Activated CD4-positive, alpha-beta T cell treated with anti-CD3 and anti-CD28 coated beads for 36 hours (primary cell): ENCODE data around the gene LCNL1. TPM values are rescaled to one million over a fixed set of nuclear protein-coding genes. Genes with fewer than 3 reads are reported as not detected.

Experiments used
- ATAC-seq: fragments of 200-7000 bp; cut with Tn5 transposase; one replicate; pipeline ENCODE4 v1.10.0; 2021; ENCODE audit warnings: mild to moderate bottlenecking, moderate library complexity
- CTCF ChIA-PET: fragments of 350-600 bp; sonication (Branson Sonifier 250); formaldehyde crosslinking; loops from one replicate; lab custom pipeline; 2021; ENCODE audit warnings: antibody characterized with exemption; lab: Charles Lee
- POLR2A ChIA-PET: fragments of 350-600 bp; sonication (Branson Sonifier 250); formaldehyde crosslinking; loops from one replicate; lab custom pipeline; 2021; ENCODE audit warnings: antibody characterized with exemption, inconsistent platforms; lab: Charles Lee
- DNase-seq: peaks from one replicate; pipeline ENCODE4 v3.0.0-alpha.2; 2020
- H3K27ac Mint-ChIP-seq: one replicate; pipeline ENCODE4 v1.8.0; 2021; ENCODE audit warnings: mixed read lengths
- H3K27me3 Mint-ChIP-seq: one replicate; pipeline ENCODE4 v1.8.0; 2021; ENCODE audit warnings: mixed read lengths
- H3K36me3 Mint-ChIP-seq: one replicate; pipeline ENCODE4 v1.8.0; 2021; ENCODE audit warnings: low read depth, mixed read lengths
- H3K4me1 Mint-ChIP-seq: one replicate; pipeline ENCODE4 v1.8.0; 2021; ENCODE audit warnings: mixed read lengths
- H3K4me3 Mint-ChIP-seq: one replicate; pipeline ENCODE4 v1.8.0; 2021; ENCODE audit warnings: mild to moderate bottlenecking, moderate library complexity, mixed read lengths
- H3K9me3 Mint-ChIP-seq: one replicate; pipeline ENCODE4 v1.8.0; 2021; ENCODE audit warnings: low read depth, mixed read lengths
- intact Hi-C, 2 experiments: fragments of 100-400 bp; cut with DNase I in 1 of 2; cut with micrococcal nuclease in 1 of 2; formaldehyde crosslinking; loops; one replicate each; pipeline versions ENCODE4 v1.14.2 to v1.15.1; 2022 to 2024; cut with DNase I, micrococcal nuclease
- total RNA-seq, 2 experiments: library from RNA; stranded (reverse); gene quantifications; one replicate each; pipeline ENCODE4 v1.2.3, GENCODE V29; 2021

Gene LCNL1
- total RNA-seq, 2 experiments from 2014 or later = not detected

- intact Hi-C loops = loop anchor here (1.0 to 5.0 kb wide), 8 partner anchors 30 to 539 kb away; partner anchors contain the start of genes TMEM141 (in 2 of the 2), FBXW5 (in 1 of the 2), PAXX (in 1 of the 2) and SEC16A (in 1 of the 2)
- CTCF ChIA-PET = interaction anchor here (0.6 to 1.7 kb wide), 3 partner anchors 9 to 180 kb away, joined by 4 to 5 read pairs (median 4); partner anchors contain the start of genes AJM1 and FUT7
- Mint-ChIP-seq H3K27ac (no peak overlapping the region), H3K36me3 (no peaks in the 10 kb centered on the region), H3K4me1 (peaks cover 6% of the 10 kb centered on the region), H3K9me3 (no peaks in the 10 kb centered on the region), H3K4me3 (no peak overlapping the region), H3K27me3 (no peaks in the 10 kb centered on the region)
- POLR2A ChIA-PET = no interaction called here
- ATAC-seq (no peak), DNase-seq (no peak)
Measured at GRCh38 chr9:137022662-137023008, 39.8 kb downstream of the LCNL1 start.

- intact Hi-C loops = loop anchor here in 1 of 2 experiments (5.0 kb wide), 1 partner anchor 231 kb away; the partner anchor contains the start of gene TMEM141
- H3K4me3 Mint-ChIP-seq = no peak overlapping the region
- no peak for ATAC-seq
- CTCF ChIA-PET = interaction anchor here (0.5 to 1.7 kb wide), 3 partner anchors 9 to 293 kb away, joined by 3 to 4 read pairs (median 3); partner anchors contain the start of genes FUT7 and PAXX
- H3K27me3 Mint-ChIP-seq = no peaks in the 10 kb centered on the region
- H3K36me3 Mint-ChIP-seq = no peaks in the 10 kb centered on the region
- POLR2A ChIA-PET = no interaction called here
- no peaks in the 10 kb centered on the region for H3K9me3 Mint-ChIP-seq
- H3K4me1 Mint-ChIP-seq = peaks cover 6% of the 10 kb centered on the region
- DNase-seq = no peak
- no peak overlapping the region for H3K27ac Mint-ChIP-seq
Measured at GRCh38 chr9:137023157-137023556, 40.4 kb downstream of the LCNL1 start.

GRCh38 chr9:137023583-137023991 is 40.8 kb downstream of the LCNL1 start:
- Mint-ChIP-seq H3K27ac (no peak overlapping the region), H3K4me1 (peaks cover 6% of the 10 kb centered on the region), H3K27me3 (no peaks in the 10 kb centered on the region), H3K9me3 (no peaks in the 10 kb centered on the region), H3K36me3 (no peaks in the 10 kb centered on the region), H3K4me3 (no peak overlapping the region)
- no peak for DNase-seq
- ATAC-seq = no peak
- intact Hi-C loops = loop anchor here in 1 of 2 experiments (5.0 kb wide), 1 partner anchor 231 kb away; the partner anchor contains the start of gene TMEM141
- POLR2A ChIA-PET = no interaction called here
- CTCF ChIA-PET = interaction anchor here (0.5 to 1.7 kb wide), 3 partner anchors 8 to 293 kb away, joined by 3 to 4 read pairs (median 3); partner anchors contain the start of genes FUT7 and PAXX

GRCh38 chr9:137025517-137025966 is 42.7 kb downstream of the LCNL1 start:
- intact Hi-C loops = loop anchor here in 1 of 2 experiments (5.0 kb wide), 1 partner anchor 42 kb away; no protein-coding TSS in a partner anchor
- ATAC-seq (no peak), DNase-seq (no peak)
- Mint-ChIP-seq H3K4me1 (peaks cover 23% of the 10 kb centered on the region), H3K27me3 (no peaks in the 10 kb centered on the region), H3K36me3 (no peaks in the 10 kb centered on the region), H3K27ac (no peak overlapping the region), H3K4me3 (no peak overlapping the region), H3K9me3 (no peaks in the 10 kb centered on the region)
- ChIA-PET POLR2A (no interaction called here), CTCF (interaction anchor here (2.4 to 2.5 kb wide), 2 partner anchors 10 to 21 kb away, joined by 9 to 10 read pairs; partner anchors contain the start of gene NPDC1)

DNA sequence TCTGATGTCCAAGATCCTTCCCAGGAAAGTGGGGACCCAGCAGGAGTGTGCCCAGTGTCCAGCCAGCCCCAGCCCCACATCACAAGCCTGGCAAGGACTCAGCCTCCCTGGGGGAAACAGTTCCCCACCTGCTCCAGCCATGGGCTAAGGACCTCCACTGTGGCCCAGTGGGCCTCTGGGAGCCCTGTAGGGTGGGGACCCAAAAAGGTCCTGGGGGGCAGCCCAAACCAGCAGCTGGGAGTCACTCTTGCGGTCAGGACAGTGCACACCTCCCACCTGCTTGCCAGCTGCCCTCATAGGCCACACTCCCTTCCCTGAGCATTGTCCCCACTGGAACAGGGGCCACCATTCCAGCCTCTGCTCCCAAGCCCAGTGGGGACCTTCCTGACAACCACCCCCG is 43.6 kb downstream of the LCNL1 start:
- intact Hi-C loops = loop anchor here in 1 of 2 experiments (5.0 kb wide), 1 partner anchor 41 kb away; no protein-coding TSS in a partner anchor

GRCh38 chr9:137026828-137027227 is 44.0 kb downstream of the LCNL1 start:
- Mint-ChIP-seq H3K36me3 (no peaks in the 10 kb centered on the region), H3K27ac (no peak overlapping the region), H3K4me1 (peaks cover 31% of the 10 kb centered on the region), H3K4me3 (peak overlapping the region; percentile 68), H3K27me3 (no peaks in the 10 kb centered on the region), H3K9me3 (no peaks in the 10 kb centered on the region)
- ATAC-seq (no peak), DNase-seq (no peak)
- CTCF ChIA-PET = interaction anchor here (0.9 to 2.4 kb wide), 6 partner anchors 8 to 233 kb away, joined by 3 to 10 read pairs (median 4); partner anchors contain the start of genes NPDC1 and SAPCD2
- POLR2A ChIA-PET = interaction anchor here (1.0 kb wide), 1 partner anchor 161 kb away, joined by 3 read pairs; no protein-coding TSS in a partner anchor
- intact Hi-C loops = loop anchor here in 1 of 2 experiments (5.0 kb wide), 1 partner anchor 40 kb away; no protein-coding TSS in a partner anchor

More for the DNA sequence above, 43.6 kb downstream of the LCNL1 start:
- Mint-ChIP-seq H3K4me1 (peaks cover 29% of the 10 kb centered on the region), H3K27ac (no peak overlapping the region), H3K4me3 (no peak overlapping the region), H3K9me3 (no peaks in the 10 kb centered on the region), H3K27me3 (no peaks in the 10 kb centered on the region), H3K36me3 (no peaks in the 10 kb centered on the region)
- ATAC-seq (no peak), DNase-seq (no peak)
- ChIA-PET POLR2A (no interaction called here), CTCF (interaction anchor here (1.0 to 2.5 kb wide), 6 partner anchors 9 to 233 kb away, joined by 3 to 10 read pairs (median 4); partner anchors contain the start of genes NPDC1 and SAPCD2)

GRCh38 chr9:137027369-137028262 is 44.8 kb downstream of the LCNL1 start, which contains the start of gene ABCA2:
ABCA2 (minus strand) TSS chr9:137028237; CDS start chr9:137028140, 97 bp downstream.
- POLR2A ChIA-PET = interaction anchor here (1.0 kb wide), 1 partner anchor 160 kb away, joined by 3 read pairs; no protein-coding TSS in a partner anchor
- no peaks in the 10 kb centered on the region for H3K36me3 Mint-ChIP-seq
- peak within 1 kb of the TSS; percentile 42 for H3K27ac Mint-ChIP-seq
- peaks cover 38% of the 10 kb centered on the region for H3K4me1 Mint-ChIP-seq
- no peaks in the 10 kb centered on the region for H3K9me3 Mint-ChIP-seq
- DNase-seq (no peak), ATAC-seq (no peak)
- peak within 1 kb of the TSS; percentile 68 for H3K4me3 Mint-ChIP-seq
- intact Hi-C loops = loop anchor here (1.0 to 5.0 kb wide), 8 partner anchors 19 to 195 kb away; partner anchors contain the start of genes FBXW5 (in 1 of the 2), MAN1B1 (in 1 of the 2), NPDC1 (in 1 of the 2) and PHPT1 (in 1 of the 2)
- no peaks in the 10 kb centered on the region for H3K27me3 Mint-ChIP-seq
- CTCF ChIA-PET = interaction anchor here (0.6 to 4.7 kb wide), 9 partner anchors 8 to 1039 kb away, joined by 3 to 26 read pairs (median 4); partner anchors contain the start of genes MAN1B1 and NPDC1

GRCh38 chr9:137028263-137029057 is 45.7 kb downstream of the LCNL1 start:
- ATAC-seq (peak; percentile 51), DNase-seq (peak; percentile 84)
- H3K27me3 Mint-ChIP-seq = no peaks in the 10 kb centered on the region
- peaks cover 42% of the 10 kb centered on the region for H3K4me1 Mint-ChIP-seq
- H3K4me3 Mint-ChIP-seq = peak overlapping the region; percentile 60
- H3K36me3 Mint-ChIP-seq = no peaks in the 10 kb centered on the region
- POLR2A ChIA-PET = interaction anchor here (1.0 kb wide), 1 partner anchor 186 kb away, joined by 3 read pairs; the partner anchor contains the start of gene AJM1
- CTCF ChIA-PET = interaction anchor here (0.5 to 4.7 kb wide), 37 partner anchors 10 to 1039 kb away, joined by 3 to 26 read pairs (median 4); partner anchors contain the start of genes AJM1, CLIC3, DPP7 and LCN12
- peak overlapping the region; percentile 42 for H3K27ac Mint-ChIP-seq
- no peaks in the 10 kb centered on the region for H3K9me3 Mint-ChIP-seq
- intact Hi-C loops = loop anchor here (1.0 to 5.0 kb wide), 9 partner anchors 18 to 194 kb away; partner anchors contain the start of genes FBXW5 (in 1 of the 2), MAN1B1 (in 1 of the 2), NPDC1 (in 1 of the 2) and PHPT1 (in 1 of the 2)

DNA sequence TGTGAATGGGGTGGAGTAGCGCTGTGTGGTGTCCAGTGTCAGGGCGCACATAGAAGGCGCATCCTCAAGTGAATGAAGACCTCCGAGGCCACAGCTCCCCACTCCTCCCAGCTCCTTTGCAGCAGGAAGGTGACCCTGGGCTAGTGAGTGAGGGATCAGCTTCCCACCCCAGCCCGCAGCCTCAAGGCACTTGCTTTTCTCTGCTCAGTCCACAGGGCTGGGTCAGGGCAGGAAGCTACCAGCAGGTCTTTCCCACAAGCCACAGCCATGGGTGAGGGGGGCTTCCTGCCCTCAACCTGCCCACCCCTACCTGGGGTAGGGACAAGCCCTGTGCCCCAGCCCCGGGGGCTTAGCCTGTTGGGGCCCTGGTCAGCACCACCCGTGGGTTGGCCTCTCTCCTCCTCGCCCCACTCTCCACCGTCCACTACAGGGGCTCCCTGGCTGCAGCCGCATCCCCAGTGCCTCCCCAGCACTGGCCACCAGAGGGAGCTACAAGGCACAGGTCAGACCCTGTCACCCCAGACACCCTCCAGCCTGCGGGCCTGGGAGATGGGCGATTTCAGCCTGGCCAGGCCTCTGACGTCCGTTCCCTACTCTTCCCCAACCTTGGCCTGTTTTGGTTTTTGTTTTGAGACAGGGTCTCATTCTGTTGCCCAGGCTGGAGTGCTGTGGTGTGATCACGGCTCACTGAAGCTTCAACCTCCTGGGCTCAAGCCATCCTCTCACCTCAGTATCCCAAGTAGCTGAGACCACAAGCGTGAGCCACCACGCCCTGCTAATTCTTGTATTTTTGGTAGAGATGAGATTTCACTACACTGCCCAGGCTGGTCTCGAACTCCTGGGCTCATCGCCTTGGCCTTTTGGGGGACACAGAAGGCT is 46.5 kb downstream of the LCNL1 start:
- intact Hi-C loops = loop anchor here (1.0 to 5.0 kb wide), 3 partner anchors 38 to 194 kb away; partner anchors contain the start of gene RNF208 (in 1 of the 2)
- ChIA-PET POLR2A (interaction anchor here (1.0 to 1.4 kb wide), 2 partner anchors 37 to 187 kb away, joined by 3 read pairs; partner anchors contain the start of genes AJM1 and PAXX), CTCF (interaction anchor here (0.5 to 4.7 kb wide), 41 partner anchors 8 to 331 kb away, joined by 3 to 26 read pairs (median 4); partner anchors contain the start of genes AJM1, CLIC3, DPP7 and LCN12)
- H3K27me3 Mint-ChIP-seq = no peaks in the 10 kb centered on the region
- peak; percentile 88 for DNase-seq
- peak overlapping the region; percentile 42 for H3K27ac Mint-ChIP-seq
- H3K36me3 Mint-ChIP-seq = no peaks in the 10 kb centered on the region
- ATAC-seq = peak; percentile 52
- H3K4me3 Mint-ChIP-seq = peak overlapping the region; percentile 60
- H3K9me3 Mint-ChIP-seq = no peaks in the 10 kb centered on the region
- H3K4me1 Mint-ChIP-seq = peaks cover 46% of the 10 kb centered on the region
